NCI-H1417 (cell line): ENCODE measurements around the gene MYOD1.

ENCODE experiments used
- DNase-seq, 3 experiments: peaks; one replicate each; lab custom pipeline; 2025; lab: John Stamatoyannopoulos, UW

Gene MYOD1

DNA sequence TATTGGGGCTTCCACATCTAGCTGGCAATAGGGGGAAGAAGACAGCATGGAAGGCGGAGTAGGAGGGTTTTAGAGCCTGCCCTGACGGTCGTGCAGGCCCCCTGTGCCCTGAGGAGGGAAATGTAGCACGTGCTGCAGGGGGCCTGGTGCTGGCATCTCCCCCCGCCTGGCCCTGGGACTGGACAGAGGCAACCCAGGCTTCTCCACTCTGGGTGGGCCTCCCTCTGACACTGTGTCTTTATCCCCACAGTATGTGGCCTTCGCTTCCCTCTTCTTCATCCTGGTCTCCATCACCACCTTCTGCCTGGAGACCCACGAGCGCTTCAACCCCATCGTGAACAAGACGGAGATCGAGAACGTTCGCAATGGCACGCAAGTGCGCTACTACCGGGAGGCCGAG lies 52.0 kb downstream of the MYOD1 start:
- no peak for DNase-seq
